Effector memory CD4-positive, alpha-beta T cell (primary cell): Measurements from ENCODE around the gene SFXN5.

Experiments used
- DNase-seq, 3 donors: peaks; one replicate each; pipeline ENCODE4 v3.0.0-alpha.2; 2020
- H3K27ac ChIP-seq: 2 replicates; pipeline ENCODE4 v1.7.0; 2013; ENCODE audit warnings: mild to moderate bottlenecking, low read length, moderate library complexity; ENCODE audit not compliant: insufficient read depth, poor library complexity, severe bottlenecking
- H3K27me3 ChIP-seq: replicated peaks from 2 replicates; pipeline ENCODE4 v1.7.0; 2013; ENCODE audit warnings: mild to moderate bottlenecking, low read length; ENCODE audit not compliant: insufficient read depth, control insufficient read depth, poor library complexity, severe bottlenecking
- H3K36me3 ChIP-seq: 2 replicates; pipeline ENCODE4 v1.7.0; 2013; ENCODE audit warnings: mild to moderate bottlenecking, low read length, moderate library complexity; ENCODE audit not compliant: control insufficient read depth, insufficient read depth
- H3K4me1 ChIP-seq: 2 replicates; pipeline ENCODE4 v1.7.0; 2013; ENCODE audit warnings: low read length, mild to moderate bottlenecking; ENCODE audit not compliant: control insufficient read depth, insufficient read depth, poor library complexity, severe bottlenecking
- H3K4me3 ChIP-seq: 2 replicates; pipeline ENCODE4 v1.7.0; 2013; ENCODE audit warnings: low read length, low read depth, mild to moderate bottlenecking; ENCODE audit not compliant: insufficient read depth, poor library complexity, severe bottlenecking
- H3K9me3 ChIP-seq: 2 replicates; pipeline ENCODE4 v1.7.0; 2013; ENCODE audit warnings: mild to moderate bottlenecking, low read length, moderate library complexity; ENCODE audit not compliant: control insufficient read depth

SFXN5 gene

DNA sequence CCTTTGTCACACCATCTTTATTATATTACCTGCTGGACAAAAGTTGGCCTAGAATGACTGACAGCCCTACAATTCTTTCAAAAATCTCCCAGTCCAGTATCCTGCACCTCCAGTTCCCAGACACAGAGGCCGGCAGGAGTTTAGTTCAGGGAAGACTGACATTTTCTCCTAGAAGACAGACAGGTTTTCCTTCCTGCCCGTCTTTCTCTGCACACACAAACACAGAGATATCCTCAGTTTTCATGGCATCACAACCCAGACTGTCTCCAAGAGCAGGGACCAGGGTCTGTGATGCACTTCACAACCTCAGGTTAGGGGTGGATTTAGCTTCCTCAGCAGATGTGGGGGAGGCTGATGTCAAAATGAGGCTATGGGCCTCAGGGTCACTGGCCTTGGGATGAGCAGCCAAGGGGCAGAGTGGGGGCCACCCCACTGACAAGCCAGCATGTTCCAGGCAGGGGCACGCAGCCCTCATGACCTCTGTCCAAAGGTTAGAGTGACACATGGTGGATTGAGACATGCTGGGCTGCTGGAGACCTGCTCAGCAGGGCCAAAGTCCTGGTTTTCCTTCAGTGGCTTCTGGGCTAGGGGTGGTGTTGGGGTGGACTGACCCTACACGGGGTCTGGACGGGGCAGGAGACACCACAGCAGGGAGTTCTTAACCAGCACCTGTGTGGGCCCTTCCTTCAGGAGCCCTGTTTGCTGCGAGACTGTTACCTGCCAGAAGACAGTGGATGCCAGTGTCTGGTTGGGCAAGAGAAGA, 70.5 kb downstream of the SFXN5 start:
- H3K27me3 ChIP-seq = no peaks in the 10 kb centered on the region
- H3K4me1 ChIP-seq = no peaks in the 10 kb centered on the region
- no peak overlapping the region for H3K4me3 ChIP-seq
- H3K9me3 ChIP-seq = no peaks in the 10 kb centered on the region
- no peaks in the 10 kb centered on the region for H3K36me3 ChIP-seq
- no peak for DNase-seq
- H3K27ac ChIP-seq = no peak overlapping the region

DNA sequence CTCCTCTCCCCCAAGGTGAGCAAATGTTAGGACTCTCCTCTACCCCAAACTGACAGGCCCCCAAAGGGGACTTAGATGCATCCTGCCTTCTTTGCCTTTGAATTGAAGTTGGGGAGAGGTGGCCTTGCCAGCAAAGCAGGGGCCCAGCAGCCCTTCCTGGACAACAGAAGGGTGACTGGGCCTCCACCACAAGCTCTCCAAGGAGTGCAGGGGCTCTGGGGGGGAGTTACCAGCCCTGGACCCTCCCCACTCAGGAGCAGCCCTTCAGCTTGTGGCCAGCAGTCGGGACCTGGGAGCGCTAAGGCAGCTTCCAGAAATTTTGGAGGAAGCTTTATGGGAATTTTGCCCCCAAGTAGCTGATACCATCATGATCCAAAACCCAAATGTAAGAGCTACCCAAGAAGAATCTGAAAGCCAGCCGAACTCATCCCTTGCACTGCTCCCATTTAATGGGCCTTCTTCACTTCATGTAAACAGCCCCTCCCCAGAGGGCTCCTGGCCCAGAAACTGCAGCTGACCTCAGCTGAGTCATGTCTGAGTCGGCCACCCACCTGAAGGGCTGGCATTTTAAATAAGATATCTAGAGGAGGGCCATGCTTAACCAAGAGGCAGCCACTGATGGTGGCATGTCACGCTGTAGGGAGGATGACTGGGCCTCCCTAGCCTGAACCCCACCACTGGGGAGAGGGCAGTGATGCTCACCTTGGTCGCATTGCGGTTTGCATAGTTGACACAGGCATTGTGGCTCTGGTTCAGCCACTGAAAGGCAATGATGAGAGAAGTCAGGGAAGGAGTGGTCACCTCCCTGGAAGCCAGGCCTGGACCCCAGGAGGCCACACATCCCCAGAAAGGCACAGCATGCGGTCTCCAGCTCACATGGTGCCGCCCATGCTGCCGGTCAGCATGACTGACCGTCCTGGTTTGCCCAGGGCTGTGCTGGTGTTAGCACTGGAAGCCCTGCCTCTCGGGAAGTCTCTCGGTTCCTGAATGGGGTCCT, 71.5 kb downstream of the SFXN5 start:
- Histone ChIP-seq H3K27me3 (no peaks in the 10 kb centered on the region), H3K4me1 (no peaks in the 10 kb centered on the region), H3K27ac (no peak overlapping the region), H3K9me3 (no peaks in the 10 kb centered on the region), H3K4me3 (no peak overlapping the region), H3K36me3 (no peaks in the 10 kb centered on the region)
- DNase-seq = no peak

DNA sequence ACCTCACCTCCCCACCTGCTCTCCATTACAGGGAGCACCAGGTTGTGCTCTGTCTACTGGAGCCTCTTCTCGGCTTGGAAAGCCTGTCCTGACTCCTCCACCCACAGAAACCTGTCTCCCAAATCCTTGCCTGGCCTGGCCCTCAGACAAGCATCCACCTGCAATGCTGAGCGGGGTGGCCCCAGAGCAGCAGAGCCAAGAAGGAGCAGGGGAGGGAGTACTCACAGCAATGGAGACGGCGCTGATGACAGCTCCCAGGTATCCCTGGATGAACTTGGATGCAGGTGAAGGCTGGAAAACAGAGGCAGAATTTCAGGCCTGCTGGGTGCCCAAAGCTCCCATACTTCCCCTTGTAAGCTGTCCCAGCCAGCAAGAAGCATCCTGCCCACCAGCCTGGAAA, 72.8 kb downstream of the SFXN5 start:
- no peak for DNase-seq
- Histone ChIP-seq H3K9me3 (no peaks in the 10 kb centered on the region), H3K4me3 (no peak overlapping the region), H3K36me3 (no peaks in the 10 kb centered on the region), H3K27ac (no peak overlapping the region), H3K27me3 (no peaks in the 10 kb centered on the region), H3K4me1 (no peaks in the 10 kb centered on the region)

DNA sequence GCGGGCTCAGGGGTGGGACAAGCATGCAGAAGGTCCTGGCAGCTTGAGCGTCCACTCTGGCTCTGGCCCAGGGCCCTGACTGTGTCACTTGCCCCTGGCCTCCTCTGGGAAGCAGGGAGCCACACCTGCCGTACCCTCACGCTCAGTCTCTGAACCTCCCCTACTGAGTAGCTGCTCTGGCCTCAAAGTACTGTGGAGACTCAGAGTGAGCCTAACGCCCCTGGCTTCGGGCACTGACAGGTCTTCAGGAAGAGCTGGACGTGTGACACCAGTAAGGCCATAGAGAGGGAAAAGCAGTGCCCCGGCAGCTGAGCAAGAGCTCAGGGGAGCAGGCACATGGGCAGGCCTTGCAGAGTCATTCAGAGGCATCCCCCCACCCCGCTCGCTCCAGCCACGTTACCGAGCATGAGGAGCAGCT, 73.3 kb downstream of the SFXN5 start:
- Histone ChIP-seq H3K27me3 (no peaks in the 10 kb centered on the region), H3K4me1 (no peaks in the 10 kb centered on the region), H3K4me3 (no peak overlapping the region), H3K27ac (no peak overlapping the region), H3K9me3 (no peaks in the 10 kb centered on the region), H3K36me3 (no peaks in the 10 kb centered on the region)
- no peak for DNase-seq

DNA sequence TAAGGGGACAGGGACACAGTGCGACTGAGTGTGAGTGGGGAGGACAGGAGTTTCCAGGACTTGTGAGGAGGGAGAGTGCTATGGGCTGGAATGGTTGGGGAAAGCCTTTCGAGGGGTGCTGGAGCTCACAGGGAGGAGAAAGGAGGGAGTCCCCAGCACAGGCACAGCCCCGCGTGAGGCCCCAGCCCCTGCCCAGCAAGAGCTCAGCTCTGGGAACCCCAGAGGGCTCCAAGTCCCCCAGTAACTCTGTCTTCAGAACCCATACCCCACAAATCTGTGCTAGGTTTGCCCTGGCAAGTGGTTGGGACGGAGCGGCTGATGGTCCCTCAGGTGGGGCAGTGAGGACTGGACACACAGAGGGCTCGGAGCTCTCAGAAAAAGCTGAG, 75.4 kb downstream of the SFXN5 start:
- Histone ChIP-seq H3K4me1 (no peaks in the 10 kb centered on the region), H3K27ac (no peak overlapping the region), H3K4me3 (no peak overlapping the region), H3K9me3 (no peaks in the 10 kb centered on the region), H3K27me3 (no peaks in the 10 kb centered on the region), H3K36me3 (no peaks in the 10 kb centered on the region)
- DNase-seq = no peak

DNA sequence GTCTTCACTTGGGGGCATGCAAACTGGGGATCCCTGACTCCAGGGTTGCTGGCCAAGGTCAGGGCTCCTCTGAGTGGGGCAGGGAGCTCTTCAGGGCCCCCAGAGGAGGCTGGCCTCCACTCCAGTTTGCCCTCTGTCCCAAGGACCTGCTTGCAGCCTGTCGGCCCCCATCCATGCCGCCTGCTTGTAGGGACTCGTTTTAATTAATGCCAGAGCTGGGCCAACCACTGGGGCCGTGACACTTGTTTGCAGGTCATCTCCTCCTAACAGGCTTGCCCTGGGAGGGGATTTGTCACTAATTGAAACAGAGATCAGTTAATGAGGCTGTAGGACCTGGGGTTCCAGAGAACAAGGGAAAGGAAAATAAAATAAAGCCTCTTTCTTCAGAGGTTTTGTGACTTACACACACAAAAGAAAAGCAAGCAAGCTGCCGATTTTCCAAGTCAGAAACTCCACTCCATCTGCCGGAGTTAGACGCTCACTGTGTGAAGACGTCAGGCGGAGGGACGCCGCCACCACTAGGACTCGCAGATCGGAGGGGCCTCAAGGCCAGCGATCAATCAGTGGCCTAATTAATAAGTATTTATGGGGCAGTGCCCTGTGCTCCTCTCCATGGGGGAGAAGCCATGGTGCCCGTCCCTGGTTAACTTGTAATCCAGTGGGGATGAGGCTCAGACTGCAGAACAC, 75.9 kb downstream of the SFXN5 start:
- no peaks in the 10 kb centered on the region for H3K36me3 ChIP-seq
- H3K9me3 ChIP-seq = no peaks in the 10 kb centered on the region
- no peak overlapping the region for H3K4me3 ChIP-seq
- H3K27me3 ChIP-seq = no peaks in the 10 kb centered on the region
- no peak overlapping the region for H3K27ac ChIP-seq
- H3K4me1 ChIP-seq = no peaks in the 10 kb centered on the region
- no peak for DNase-seq

DNA sequence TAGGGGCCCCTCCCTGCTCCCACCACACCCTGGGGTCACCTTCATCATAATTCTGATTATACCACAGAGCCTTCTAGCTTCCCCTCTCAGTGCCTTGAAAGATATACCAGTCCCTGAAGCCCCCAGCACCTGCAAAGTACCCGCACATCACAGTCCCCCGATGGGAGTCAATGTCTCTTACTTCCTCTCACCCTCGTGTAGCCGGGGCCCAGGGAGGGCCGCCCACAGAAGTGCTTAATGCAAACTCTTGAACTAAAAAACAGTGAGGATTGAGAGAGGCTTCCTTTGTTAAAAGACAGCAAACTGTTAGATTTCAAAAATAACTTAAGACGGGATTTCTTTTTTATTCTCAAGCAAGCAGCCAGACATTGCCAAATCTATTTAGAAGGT, 76.5 kb downstream of the SFXN5 start:
- Histone ChIP-seq H3K4me3 (no peak overlapping the region), H3K27me3 (no peaks in the 10 kb centered on the region), H3K9me3 (no peaks in the 10 kb centered on the region), H3K36me3 (no peaks in the 10 kb centered on the region), H3K27ac (no peak overlapping the region), H3K4me1 (no peaks in the 10 kb centered on the region)
- no peak for DNase-seq

DNA sequence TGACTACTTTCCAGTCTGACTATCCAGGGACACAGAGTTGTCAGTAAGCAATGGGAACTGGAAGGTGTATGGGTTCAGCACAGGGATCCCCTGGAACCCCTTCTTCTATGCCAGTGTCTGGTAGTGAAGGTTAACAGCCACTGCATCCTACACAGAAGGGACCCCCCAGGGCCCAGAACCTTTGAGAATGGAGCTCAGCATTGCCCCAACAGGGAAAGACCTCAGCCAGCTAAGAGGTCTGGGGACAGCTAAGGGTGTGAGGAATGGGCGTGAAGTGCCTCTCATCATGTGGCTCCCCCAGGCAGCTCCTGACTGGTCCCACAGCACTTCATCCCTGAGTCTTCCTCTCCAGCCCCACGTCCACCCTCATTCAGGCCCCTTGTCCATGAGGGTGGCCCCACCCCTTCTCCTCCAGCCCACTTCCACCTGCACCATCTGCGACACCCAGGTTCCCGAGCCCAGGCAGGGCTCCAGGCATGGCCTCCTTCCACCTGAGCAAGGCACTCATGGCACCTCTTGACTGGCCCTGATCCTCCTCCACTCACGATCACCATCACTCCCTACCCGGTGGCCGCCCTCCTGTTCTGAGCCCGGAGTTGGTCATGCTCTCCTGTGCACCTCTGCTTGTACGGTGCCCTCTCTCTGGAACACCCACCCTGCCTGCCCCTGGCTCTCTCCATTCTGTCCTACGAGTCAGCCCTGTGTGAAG, 77.1 kb downstream of the SFXN5 start:
- H3K27ac ChIP-seq = no peak overlapping the region
- H3K27me3 ChIP-seq = no peaks in the 10 kb centered on the region
- H3K36me3 ChIP-seq = no peaks in the 10 kb centered on the region
- H3K9me3 ChIP-seq = no peaks in the 10 kb centered on the region
- no peak for DNase-seq
- no peaks in the 10 kb centered on the region for H3K4me1 ChIP-seq
- H3K4me3 ChIP-seq = no peak overlapping the region

DNA sequence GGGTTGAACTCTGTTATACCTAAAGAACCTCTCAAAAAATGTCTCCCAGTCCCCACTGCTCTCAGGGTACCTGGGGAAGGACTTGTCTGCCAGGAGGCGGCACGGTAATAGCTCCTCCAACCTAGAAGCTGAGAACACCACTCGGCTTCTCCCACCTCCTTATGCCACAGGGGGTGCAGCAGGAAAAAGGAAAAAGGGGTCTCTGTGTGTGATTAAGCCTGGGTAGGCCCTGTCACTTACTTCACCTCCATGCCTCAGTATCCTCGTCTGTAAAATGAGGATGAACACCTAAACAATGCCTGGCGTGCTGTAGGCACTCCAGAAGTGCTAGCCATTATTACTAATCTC, 77.6 kb downstream of the SFXN5 start:
- DNase-seq = no peak
- Histone ChIP-seq H3K4me1 (no peaks in the 10 kb centered on the region), H3K36me3 (no peaks in the 10 kb centered on the region), H3K9me3 (no peaks in the 10 kb centered on the region), H3K4me3 (no peak overlapping the region), H3K27ac (no peak overlapping the region), H3K27me3 (no peaks in the 10 kb centered on the region)
